DOHH2 (cell line): Measurements from ENCODE around the gene RNPEPL1.
"Not testable (repeated sequence)": the region's sequence is repeated elsewhere in the genome, so short reads cannot be mapped to it uniquely, and the experiment has no call there.

Source experiments
- CTCF ChIP-seq: fragments of 200-600 bp; sonication (generic); IDR thresholded peaks from one replicate; pipeline ENCODE4 v1.5.1; 2014; ENCODE audit warnings: antibody characterized with exemption, mild to moderate bottlenecking, low read depth, low read length; ENCODE audit not compliant: poor library complexity, severe bottlenecking
- EZH2phosphoT487 ChIP-seq: fragments of 200-600 bp; sonication (generic); IDR thresholded peaks from 2 replicates; pipeline ENCODE4 v1.6.1; 2017; ENCODE audit warnings: borderline replicate concordance, mild to moderate bottlenecking, antibody characterized with exemption, low read length, moderate library complexity, mixed read lengths

DNA sequence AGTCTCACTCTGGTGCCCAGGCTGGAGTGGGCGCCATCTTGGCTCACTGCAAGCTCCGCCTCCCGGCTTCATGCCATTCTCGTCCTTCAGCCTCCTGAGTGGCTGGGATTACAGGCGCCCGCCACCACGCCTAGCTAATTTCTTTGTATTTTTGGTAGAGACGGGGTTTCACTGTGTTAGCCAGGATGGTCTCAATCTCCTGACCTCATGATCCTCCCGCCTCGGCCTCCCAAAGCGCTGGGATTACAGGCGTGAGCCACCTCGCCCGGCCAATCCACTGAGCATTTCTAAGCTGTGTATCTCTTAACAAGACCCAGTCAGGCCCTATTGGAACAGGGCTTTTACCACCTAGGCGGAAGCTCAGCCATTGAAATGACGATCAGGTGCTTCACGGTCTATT, 5.1 kb upstream of the RNPEPL1 start:
- TF ChIP-seq CTCF, EZH2phosphoT487: not testable (repeated sequence)
